Hepatocyte (in vitro differentiated cells): Measurements from ENCODE around the gene CCDC86.

Experiments
- EZH2phosphoT487 ChIP-seq: fragments of 200-600 bp; sonication (generic); IDR thresholded peaks from one replicate; pipeline ENCODE4 v1.6.1; 2018; ENCODE audit warnings: antibody characterized with exemption, mild to moderate bottlenecking, low read depth, moderate library complexity; ENCODE audit not compliant: unreplicated experiment, severe bottlenecking
- TF ChIP-seq, protein P1 (sequence below): fragments of 200-600 bp; sonication (generic); IDR thresholded peaks from 2 replicates; pipeline ENCODE4 v1.5.1; 2016; ENCODE audit warnings: antibody characterized with exemption, mild to moderate bottlenecking; ENCODE audit not compliant: poor library complexity

- TF ChIP-seq, protein P1, sequence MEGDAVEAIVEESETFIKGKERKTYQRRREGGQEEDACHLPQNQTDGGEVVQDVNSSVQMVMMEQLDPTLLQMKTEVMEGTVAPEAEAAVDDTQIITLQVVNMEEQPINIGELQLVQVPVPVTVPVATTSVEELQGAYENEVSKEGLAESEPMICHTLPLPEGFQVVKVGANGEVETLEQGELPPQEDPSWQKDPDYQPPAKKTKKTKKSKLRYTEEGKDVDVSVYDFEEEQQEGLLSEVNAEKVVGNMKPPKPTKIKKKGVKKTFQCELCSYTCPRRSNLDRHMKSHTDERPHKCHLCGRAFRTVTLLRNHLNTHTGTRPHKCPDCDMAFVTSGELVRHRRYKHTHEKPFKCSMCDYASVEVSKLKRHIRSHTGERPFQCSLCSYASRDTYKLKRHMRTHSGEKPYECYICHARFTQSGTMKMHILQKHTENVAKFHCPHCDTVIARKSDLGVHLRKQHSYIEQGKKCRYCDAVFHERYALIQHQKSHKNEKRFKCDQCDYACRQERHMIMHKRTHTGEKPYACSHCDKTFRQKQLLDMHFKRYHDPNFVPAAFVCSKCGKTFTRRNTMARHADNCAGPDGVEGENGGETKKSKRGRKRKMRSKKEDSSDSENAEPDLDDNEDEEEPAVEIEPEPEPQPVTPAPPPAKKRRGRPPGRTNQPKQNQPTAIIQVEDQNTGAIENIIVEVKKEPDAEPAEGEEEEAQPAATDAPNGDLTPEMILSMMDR, result no peak
- no peak for TF ChIP-seq EZH2phosphoT487
These were observed 27.0 kb downstream of the CCDC86 start for GRCh38 chr11:60868682-60869450.
